Astrocyte of the spinal cord (primary cell): ENCODE data around the gene SNX5.

Source experiments
- DNase-seq: peaks from one replicate; pipeline ENCODE4 v3.0.0; 2011; ENCODE audit warnings: low read depth, low spot score
- H3K4me3 ChIP-seq: 2 replicates; pipeline ENCODE4 v1.5.1; 2011; ENCODE audit warnings: low read depth, mild to moderate bottlenecking, low read length, moderate library complexity
- in situ Hi-C: cut with HindIII; loops from 2 replicates; pipeline ENCODE4 v1.10.0; 2017; ENCODE audit warnings: low sequenced_read_pairs
- TF ChIP-seq, protein P1 (sequence below): IDR thresholded peaks from 2 replicates; pipeline ENCODE4 v1.5.1; 2012; ENCODE audit warnings: low read depth, mild to moderate bottlenecking, low read length, inconsistent platforms

Gene SNX5

GRCh38 chr20:17912916-17913315 lies 55.7 kb downstream of the SNX5 start:
- TF ChIP-seq, protein P1, sequence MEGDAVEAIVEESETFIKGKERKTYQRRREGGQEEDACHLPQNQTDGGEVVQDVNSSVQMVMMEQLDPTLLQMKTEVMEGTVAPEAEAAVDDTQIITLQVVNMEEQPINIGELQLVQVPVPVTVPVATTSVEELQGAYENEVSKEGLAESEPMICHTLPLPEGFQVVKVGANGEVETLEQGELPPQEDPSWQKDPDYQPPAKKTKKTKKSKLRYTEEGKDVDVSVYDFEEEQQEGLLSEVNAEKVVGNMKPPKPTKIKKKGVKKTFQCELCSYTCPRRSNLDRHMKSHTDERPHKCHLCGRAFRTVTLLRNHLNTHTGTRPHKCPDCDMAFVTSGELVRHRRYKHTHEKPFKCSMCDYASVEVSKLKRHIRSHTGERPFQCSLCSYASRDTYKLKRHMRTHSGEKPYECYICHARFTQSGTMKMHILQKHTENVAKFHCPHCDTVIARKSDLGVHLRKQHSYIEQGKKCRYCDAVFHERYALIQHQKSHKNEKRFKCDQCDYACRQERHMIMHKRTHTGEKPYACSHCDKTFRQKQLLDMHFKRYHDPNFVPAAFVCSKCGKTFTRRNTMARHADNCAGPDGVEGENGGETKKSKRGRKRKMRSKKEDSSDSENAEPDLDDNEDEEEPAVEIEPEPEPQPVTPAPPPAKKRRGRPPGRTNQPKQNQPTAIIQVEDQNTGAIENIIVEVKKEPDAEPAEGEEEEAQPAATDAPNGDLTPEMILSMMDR = no peak
- DNase-seq = no peak
- in situ Hi-C loops = no loop called here
- no peak overlapping the region for H3K4me3 ChIP-seq

GRCh38 chr20:17911927-17912326 lies 56.7 kb downstream of the SNX5 start:
- TF ChIP-seq, protein P1 = no peak
- no peak overlapping the region for H3K4me3 ChIP-seq
- in situ Hi-C loops = no loop called here
- no peak for DNase-seq

- TF ChIP-seq, protein P1 = peak; percentile 11
- H3K4me3 ChIP-seq = no peak overlapping the region
- in situ Hi-C loops = no loop called here
- peak; percentile 91 for DNase-seq
These were observed 57.7 kb downstream of the SNX5 start for GRCh38 chr20:17910828-17911294.

DNA sequence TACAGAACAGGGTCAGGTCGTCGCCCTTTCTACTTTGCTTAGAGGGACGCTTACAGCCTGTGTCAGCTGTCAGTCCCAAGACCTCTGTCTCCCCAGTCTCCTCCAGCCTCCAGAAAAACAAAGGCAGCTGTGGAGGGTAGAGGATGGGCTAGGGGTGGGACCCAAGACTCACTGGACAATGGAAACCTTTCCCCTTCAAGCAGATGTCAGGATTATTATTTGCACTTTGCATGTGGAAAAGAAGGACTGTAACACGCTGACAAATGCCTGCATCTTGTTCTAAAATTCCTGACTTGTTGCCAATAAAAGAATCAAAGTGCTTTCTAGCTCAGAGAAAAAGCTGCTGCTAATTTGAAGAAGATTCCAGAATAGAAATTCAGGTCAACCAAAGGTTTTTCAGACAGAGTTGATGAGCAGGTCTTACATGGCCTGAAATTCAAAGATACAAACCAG lies 58.7 kb downstream of the SNX5 start:
- DNase-seq = no peak
- TF ChIP-seq, protein P1 = no peak
- no peak overlapping the region for H3K4me3 ChIP-seq
- in situ Hi-C loops = no loop called here

DNA sequence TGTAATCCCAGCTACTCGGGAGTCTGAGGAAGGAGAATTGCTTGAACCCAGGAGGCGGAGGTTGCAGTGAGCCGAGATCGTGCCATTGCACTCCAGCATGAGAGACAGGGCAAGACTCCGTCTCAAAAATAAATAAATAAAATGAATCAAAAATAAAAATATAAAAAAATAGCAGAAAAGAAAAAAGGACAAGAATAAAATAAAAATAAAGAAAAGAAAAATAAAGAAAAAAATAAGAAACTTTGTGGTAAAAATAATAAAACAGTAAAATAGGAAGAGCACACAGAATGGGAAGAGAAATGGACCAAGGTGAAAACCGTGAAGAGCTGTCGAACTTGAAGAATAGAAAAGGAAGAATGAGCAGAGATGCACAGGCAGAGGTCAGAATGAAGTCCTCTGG lies 63.0 kb downstream of the SNX5 start:
- H3K4me3 ChIP-seq = no peak overlapping the region
- no peak for DNase-seq
- TF ChIP-seq, protein P1 = no peak
- in situ Hi-C loops = no loop called here

- no peak for DNase-seq
- in situ Hi-C loops = no loop called here
- TF ChIP-seq, protein P1 = no peak
- H3K4me3 ChIP-seq = no peak overlapping the region
These were observed 64.6 kb downstream of the SNX5 start for GRCh38 chr20:17904027-17904426.
